ENCODE data around the gene HOXC5. TPM values are rescaled to one million over a fixed set of nuclear protein-coding genes. Genes with fewer than 3 reads are reported as not detected.

HOXC5 gene
- total RNA-seq, result not detected

- DNase-seq (peak; percentile 58), ATAC-seq (no peak)
- peak within 1 kb of the TSS; percentile 43 for H3K4me3 Mint-ChIP-seq
- H3K36me3 Mint-ChIP-seq (ENCODE audit: insufficient read depth), result no peaks in the 10 kb centered on the region
- H3K27me3 Mint-ChIP-seq (ENCODE audit: low read depth), result peaks cover 83% of the 10 kb centered on the region
- peaks cover 19% of the 10 kb centered on the region for H3K4me1 Mint-ChIP-seq (ENCODE audit: low read depth)
- peaks cover 3% of the 10 kb centered on the region for H3K9me3 Mint-ChIP-seq
Measured at GRCh38 chr12:54032627-54033100, at the start of gene HOXC5. HOXC5 (plus strand) TSS chr12:54033050; CDS start chr12:54033123, 73 bp downstream.

- no peak for ATAC-seq
- peaks cover 93% of the 10 kb centered on the region for H3K27me3 Mint-ChIP-seq (ENCODE audit: low read depth)
- H3K4me3 Mint-ChIP-seq, result no peak overlapping the region
- H3K36me3 Mint-ChIP-seq (ENCODE audit: insufficient read depth), result no peaks in the 10 kb centered on the region
- H3K9me3 Mint-ChIP-seq, result no peaks in the 10 kb centered on the region
- no peak for DNase-seq
- peaks cover 12% of the 10 kb centered on the region for H3K4me1 Mint-ChIP-seq (ENCODE audit: low read depth)
Measured at GRCh38 chr12:53983568-53983949, 49.3 kb upstream of the HOXC5 start.

- Mint-ChIP-seq H3K4me1 (ENCODE audit: low read depth) (peaks cover 17% of the 10 kb centered on the region), H3K4me3 (no peak overlapping the region), H3K36me3 (ENCODE audit: insufficient read depth) (no peaks in the 10 kb centered on the region), H3K27me3 (ENCODE audit: low read depth) (peaks cover 93% of the 10 kb centered on the region), H3K9me3 (no peaks in the 10 kb centered on the region)
- no peak for DNase-seq
- ATAC-seq, result no peak
Measured at GRCh38 chr12:53983950-53984572, 48.8 kb upstream of the HOXC5 start.

GRCh38 chr12:53984901-53985691 is 47.8 kb upstream of the HOXC5 start, which contains the start of gene HOXC10:
HOXC10 (plus strand) TSS chr12:53985146; CDS start chr12:53985260, 114 bp downstream.
- peak within 1 kb of the TSS; percentile 21 for H3K4me3 Mint-ChIP-seq
- H3K27me3 Mint-ChIP-seq (ENCODE audit: low read depth), result peaks cover 93% of the 10 kb centered on the region
- peak; percentile 74 for DNase-seq
- H3K36me3 Mint-ChIP-seq (ENCODE audit: insufficient read depth), result no peaks in the 10 kb centered on the region
- H3K9me3 Mint-ChIP-seq, result no peaks in the 10 kb centered on the region
- peaks cover 28% of the 10 kb centered on the region for H3K4me1 Mint-ChIP-seq (ENCODE audit: low read depth)
- peak; percentile 70 to 75 for ATAC-seq

GRCh38 chr12:53985692-53985993 is 47.2 kb upstream of the HOXC5 start:
- Mint-ChIP-seq H3K36me3 (ENCODE audit: insufficient read depth) (no peaks in the 10 kb centered on the region), H3K4me1 (ENCODE audit: low read depth) (peaks cover 33% of the 10 kb centered on the region), H3K9me3 (no peaks in the 10 kb centered on the region), H3K4me3 (no peak overlapping the region), H3K27me3 (ENCODE audit: low read depth) (peaks cover 93% of the 10 kb centered on the region)
- ATAC-seq (no peak), DNase-seq (no peak)

- H3K36me3 Mint-ChIP-seq (ENCODE audit: insufficient read depth), result no peaks in the 10 kb centered on the region
- DNase-seq, result no peak
- H3K27me3 Mint-ChIP-seq (ENCODE audit: low read depth), result peaks cover 93% of the 10 kb centered on the region
- H3K4me3 Mint-ChIP-seq, result no peak overlapping the region
- peaks cover 33% of the 10 kb centered on the region for H3K4me1 Mint-ChIP-seq (ENCODE audit: low read depth)
- H3K9me3 Mint-ChIP-seq, result no peaks in the 10 kb centered on the region
- peak in 1 of 2 donors; percentile 23 for ATAC-seq
Measured at GRCh38 chr12:53985994-53986685, 46.7 kb upstream of the HOXC5 start.

- Mint-ChIP-seq H3K9me3 (no peaks in the 10 kb centered on the region), H3K36me3 (ENCODE audit: insufficient read depth) (no peaks in the 10 kb centered on the region), H3K27me3 (ENCODE audit: low read depth) (peaks cover 94% of the 10 kb centered on the region), H3K4me1 (ENCODE audit: low read depth) (peaks cover 33% of the 10 kb centered on the region), H3K4me3 (no peak overlapping the region)
- DNase-seq (no peak), ATAC-seq (no peak)
Measured at GRCh38 chr12:53986686-53987483, 46.0 kb upstream of the HOXC5 start.

- H3K9me3 Mint-ChIP-seq, result no peaks in the 10 kb centered on the region
- peaks cover 93% of the 10 kb centered on the region for H3K27me3 Mint-ChIP-seq (ENCODE audit: low read depth)
- ATAC-seq (no peak), DNase-seq (no peak)
- no peak overlapping the region for H3K4me3 Mint-ChIP-seq
- H3K36me3 Mint-ChIP-seq (ENCODE audit: insufficient read depth), result no peaks in the 10 kb centered on the region
- peaks cover 33% of the 10 kb centered on the region for H3K4me1 Mint-ChIP-seq (ENCODE audit: low read depth)
Measured at GRCh38 chr12:53987787-53988230, 45.0 kb upstream of the HOXC5 start.

GRCh38 chr12:53988541-53989226 is 44.2 kb upstream of the HOXC5 start:
- no peak overlapping the region for H3K4me3 Mint-ChIP-seq
- ATAC-seq, result no peak
- H3K4me1 Mint-ChIP-seq (ENCODE audit: low read depth), result peaks cover 33% of the 10 kb centered on the region
- H3K27me3 Mint-ChIP-seq (ENCODE audit: low read depth), result peaks cover 92% of the 10 kb centered on the region
- H3K36me3 Mint-ChIP-seq (ENCODE audit: insufficient read depth), result no peaks in the 10 kb centered on the region
- DNase-seq, result no peak
- no peaks in the 10 kb centered on the region for H3K9me3 Mint-ChIP-seq

- H3K9me3 Mint-ChIP-seq, result no peaks in the 10 kb centered on the region
- peaks cover 38% of the 10 kb centered on the region for H3K4me1 Mint-ChIP-seq (ENCODE audit: low read depth)
- no peak for DNase-seq
- ATAC-seq, result no peak
- peaks cover 95% of the 10 kb centered on the region for H3K27me3 Mint-ChIP-seq (ENCODE audit: low read depth)
- H3K4me3 Mint-ChIP-seq, result peak overlapping the region; percentile 19
- no peaks in the 10 kb centered on the region for H3K36me3 Mint-ChIP-seq (ENCODE audit: insufficient read depth)
Measured at GRCh38 chr12:53989227-53990113, 43.4 kb upstream of the HOXC5 start.

- Mint-ChIP-seq H3K4me1 (ENCODE audit: low read depth) (peaks cover 42% of the 10 kb centered on the region), H3K36me3 (ENCODE audit: insufficient read depth) (no peaks in the 10 kb centered on the region), H3K9me3 (no peaks in the 10 kb centered on the region), H3K27me3 (ENCODE audit: low read depth) (peaks cover 96% of the 10 kb centered on the region), H3K4me3 (no peak overlapping the region)
- ATAC-seq (no peak), DNase-seq (no peak)
Measured at GRCh38 chr12:53990311-53991076, 42.4 kb upstream of the HOXC5 start.

- H3K4me3 Mint-ChIP-seq, result no peak overlapping the region
- H3K27me3 Mint-ChIP-seq (ENCODE audit: low read depth), result peaks cover 97% of the 10 kb centered on the region
- H3K4me1 Mint-ChIP-seq (ENCODE audit: low read depth), result peaks cover 42% of the 10 kb centered on the region
Measured at GRCh38 chr12:53991077-53991460, 41.8 kb upstream of the HOXC5 start.

More at GRCh38 chr12:53991077-53991460, 41.8 kb upstream of the HOXC5 start:
- Mint-ChIP-seq H3K9me3 (no peaks in the 10 kb centered on the region), H3K36me3 (ENCODE audit: insufficient read depth) (no peaks in the 10 kb centered on the region)
- DNase-seq (no peak), ATAC-seq (no peak)

Data from activated T-cell treated with anti-CD3 and anti-CD28 coated beads, Interleukin-2, amount 50 U/mL, for 4 hours (primary cell).